H1 (cell line): ENCODE measurements around the gene PRSS12. TPM values are rescaled to one million over a fixed set of nuclear protein-coding genes. Genes with fewer than 3 reads are reported as not detected.

Experiments
- CTCF ChIA-PET: fragments of 300-600 bp; sonication (Branson Sonifier 250); formaldehyde crosslinking; loops from one replicate; lab custom pipeline; 2021; ENCODE audit not compliant: partially characterized antibody; lab: Charles Lee
- POLR2A ChIA-PET: fragments of 300-600 bp; sonication (Branson Sonifier 250); formaldehyde crosslinking; loops from one replicate; lab custom pipeline; 2021; ENCODE audit warnings: inconsistent platforms; ENCODE audit not compliant: partially characterized antibody; lab: Charles Lee
- DNase-seq, 2 experiments: peaks; one replicate each; pipeline versions ENCODE4 v3.0.0 to v3.0.0-alpha.2; 2010 to 2022; ENCODE audit warnings: low spot score in 2 of 2, low read depth in 1 of 2, mixed read lengths in 1 of 2
- FAIRE-seq: peaks from 2 replicates; lab custom pipeline; 2011; peaks lifted over from hg19 to GRCh38; lab: Jason Lieb, UNC
- H2AFZ ChIP-seq: 2 replicates; pipeline ENCODE4 v1.8.1; 2012; ENCODE audit warnings: low read length, inconsistent platforms
- H2AK5ac ChIP-seq: 2 replicates; pipeline ENCODE4 v1.6.1; 2013; ENCODE audit warnings: low read depth, low read length
- H2BK120ac ChIP-seq: replicated peaks from 2 replicates; pipeline ENCODE3; 2013; ENCODE audit warnings: low read depth, low read length, inconsistent platforms
- H2BK12ac ChIP-seq: 2 replicates; pipeline ENCODE4 v1.6.1; 2013; ENCODE audit warnings: low read depth, low read length
- H2BK15ac ChIP-seq: 2 replicates; pipeline ENCODE4 v1.6.1; 2013; ENCODE audit warnings: low read length
- H2BK20ac ChIP-seq: 2 replicates; pipeline ENCODE4 v1.6.1; 2013; ENCODE audit warnings: low read length
- H2BK5ac ChIP-seq: 2 replicates; pipeline ENCODE4 v1.6.1; 2013; ENCODE audit warnings: low read depth, low read length
- H3K14ac ChIP-seq: 2 replicates; pipeline ENCODE4 v1.6.1; 2013; ENCODE audit warnings: inconsistent platforms; ENCODE audit not compliant: insufficient read length
- H3K18ac ChIP-seq: 2 replicates; pipeline ENCODE4 v1.6.1; 2013; ENCODE audit warnings: low read length; ENCODE audit errors: extremely low read depth
- H3K23ac ChIP-seq: 2 replicates; pipeline ENCODE4 v1.6.1; 2013; ENCODE audit warnings: inconsistent platforms; ENCODE audit not compliant: insufficient read length
- H3K23me2 ChIP-seq: 2 replicates; pipeline ENCODE4 v1.6.1; 2013; ENCODE audit warnings: low read depth, low read length
- H3K27ac ChIP-seq: 2 replicates; pipeline ENCODE4 v1.6.1; 2011; ENCODE audit warnings: low read depth, low read length, inconsistent platforms
- H3K27me3 ChIP-seq, 4 experiments: replicated peaks in 1 of 4; 1 replicate in 1 of 4; 2 replicates in 3 of 4; pipeline versions ENCODE4 v1.6.1 to v1.8.1; 2011 to 2013; ENCODE audit warnings: low read length in 3 of 4, mild to moderate bottlenecking in 3 of 4, inconsistent platforms in 2 of 4, mixed read lengths in 2 of 4, moderate library complexity in 1 of 4; ENCODE audit not compliant: control insufficient read depth in 3 of 4, insufficient read depth in 3 of 4; ENCODE audit errors: extremely low read depth in 1 of 4
- H3K36me3 ChIP-seq, 4 experiments: 2 replicates each; pipeline versions ENCODE4 v1.6.1 to v1.8.1; 2011 to 2013; ENCODE audit warnings: mild to moderate bottlenecking in 4 of 4, low read length in 3 of 4, moderate library complexity in 2 of 4, control low read depth in 1 of 4, inconsistent platforms in 1 of 4; ENCODE audit not compliant: insufficient read depth in 4 of 4, control insufficient read depth in 2 of 4
- H3K4ac ChIP-seq: replicated peaks from 2 replicates; pipeline ENCODE3; 2013; ENCODE audit warnings: low read length, low read depth, mixed read lengths, inconsistent platforms; ENCODE audit not compliant: insufficient read length
- H3K4me1 ChIP-seq, 4 experiments: replicated peaks in 1 of 4; 1 replicate in 1 of 4; 2 replicates in 3 of 4; pipeline versions ENCODE4 v1.6.1 to v1.8.1; 2011 to 2013; ENCODE audit warnings: low read length in 3 of 4, inconsistent platforms in 2 of 4, mixed read lengths in 1 of 4; ENCODE audit not compliant: insufficient read depth in 4 of 4, control insufficient read depth in 3 of 4
- H3K4me2 ChIP-seq, 2 experiments: 2 replicates each; pipeline versions ENCODE4 v1.6.1 to v1.8.1; 2011 to 2013; ENCODE audit warnings: low read depth in 2 of 2, low read length in 2 of 2, control low read depth in 1 of 2, inconsistent platforms in 1 of 2, mild to moderate bottlenecking in 1 of 2; ENCODE audit not compliant: insufficient read depth in 1 of 2
- H3K4me3 ChIP-seq, 4 experiments: fragments of 200-600, 300-600 bp in 1 of 4; sonication (generic), shearing (Covaris generic), sonication (Bioruptor Twin) in 1 of 4; 2 replicates each; pipeline versions ENCODE4 v1.5.1 to v1.8.1; 2011 to 2016; ENCODE audit warnings: low read length in 4 of 4, low read depth in 3 of 4, control low read depth in 2 of 4, inconsistent platforms in 2 of 4, mild to moderate bottlenecking in 2 of 4, mixed read lengths in 1 of 4, moderate library complexity in 1 of 4; ENCODE audit not compliant: insufficient read depth in 2 of 4; ENCODE audit errors: extremely low read depth in 1 of 4
- H3K56ac ChIP-seq: replicated peaks from 2 replicates; pipeline ENCODE3; 2013; ENCODE audit warnings: low read depth, mild to moderate bottlenecking, mixed read lengths, low read length, inconsistent platforms; ENCODE audit not compliant: insufficient read length
- H3K79me1 ChIP-seq: 2 replicates; pipeline ENCODE4 v1.6.1; 2013; ENCODE audit warnings: low read depth, low read length, control low read depth
- H3K79me2 ChIP-seq, 2 experiments: 2 replicates each; pipeline versions ENCODE4 v1.6.1 to v1.8.1; 2012 to 2013; ENCODE audit warnings: low read length in 2 of 2, mild to moderate bottlenecking in 2 of 2, inconsistent platforms in 1 of 2; ENCODE audit not compliant: insufficient read depth in 2 of 2, control insufficient read depth in 1 of 2
- H3K9ac ChIP-seq, 4 experiments: replicated peaks in 1 of 4; 1 replicate in 1 of 4; 2 replicates in 3 of 4; pipeline versions ENCODE4 v1.6.1 to v1.8.1; 2011 to 2013; ENCODE audit warnings: low read depth in 3 of 4, low read length in 3 of 4, control low read depth in 2 of 4, mild to moderate bottlenecking in 2 of 4, moderate library complexity in 2 of 4, inconsistent platforms in 1 of 4; ENCODE audit errors: extremely low read depth in 1 of 4
- H3K9me3 ChIP-seq, 2 experiments: 2 replicates each; pipeline versions ENCODE4 v1.6.1 to v1.8.1; 2012 to 2013; ENCODE audit warnings: mild to moderate bottlenecking in 2 of 2, moderate library complexity in 2 of 2, control low read depth in 1 of 2, inconsistent platforms in 1 of 2, low read depth in 1 of 2, low read length in 1 of 2, mixed read lengths in 1 of 2; ENCODE audit not compliant: insufficient read depth in 2 of 2
- H4K20me1 ChIP-seq, 2 experiments: replicated peaks in 1 of 2; 2 replicates each; pipeline versions ENCODE3 to v1.8.1; 2011 to 2013; ENCODE audit warnings: inconsistent platforms in 2 of 2, low read length in 2 of 2, mild to moderate bottlenecking in 1 of 2; ENCODE audit not compliant: insufficient read depth in 2 of 2, control insufficient read depth in 1 of 2
- H4K5ac ChIP-seq: 2 replicates; pipeline ENCODE4 v1.6.1; 2013; ENCODE audit warnings: low read length, low read depth, mixed read lengths, inconsistent platforms; ENCODE audit not compliant: insufficient read length
- H4K8ac ChIP-seq: 2 replicates; pipeline ENCODE4 v1.8.0; 2013; ENCODE audit warnings: mild to moderate bottlenecking, moderate library complexity, low read length, inconsistent platforms; ENCODE audit not compliant: insufficient read depth; ENCODE audit errors: extremely low read depth
- H4K91ac ChIP-seq: replicated peaks from 2 replicates; pipeline ENCODE3; 2013; ENCODE audit warnings: low read length, mixed read lengths, inconsistent platforms; ENCODE audit not compliant: insufficient read length
- FOSL1 ChIP-seq: IDR thresholded peaks from 2 replicates; pipeline ENCODE4 v1.6.1; 2011; ENCODE audit warnings: mild to moderate bottlenecking, low read depth, low read length, moderate library complexity; ENCODE audit not compliant: insufficient read depth
- GTF2F1 ChIP-seq: IDR thresholded peaks from 2 replicates; pipeline ENCODE4 v1.6.1; 2012; ENCODE audit warnings: low read depth, low read length, improper control_type of control experiment, borderline replicate concordance
- KDM5A ChIP-seq: fragments of 200-600 bp; IDR thresholded peaks from 2 replicates; pipeline ENCODE4 v1.7.1; 2012; ENCODE audit warnings: mild to moderate bottlenecking, low read length, inconsistent platforms, mixed read lengths
- RBBP5 ChIP-seq: IDR thresholded peaks from 2 replicates; pipeline ENCODE4 v1.7.1; 2012; ENCODE audit warnings: low read depth, mild to moderate bottlenecking, inconsistent platforms, low read length, moderate library complexity, borderline replicate concordance
- WGBS, 2 experiments: shearing (Covaris generic) in 1 of 2; methylation state at CpG; one replicate each; pipeline versions ENCODE4 v1.1.6 to v1.1.7; 2013 to 2015; ENCODE audit warnings: low lambda C conversion rate in 2 of 2, mixed read lengths in 2 of 2, inconsistent platforms in 1 of 2, low coverage in 1 of 2, missing lambda C conversion rate in 1 of 2; ENCODE audit not compliant: insufficient replicate concordance in 2 of 2, insufficient coverage in 1 of 2, insufficient read length in 1 of 2; ENCODE audit errors: extremely low coverage in 1 of 2, missing lambda C conversion rate in 1 of 2; 5-methylcytosine and 5-hydroxymethylcytosine counted together
- polyA plus RNA-seq, 7 experiments: library from polyadenylated mRNA; depleted of rRNA in 3 of 7; stranded (reverse) in 5 of 7; unstranded in 2 of 7; fragments of >200 nt in 5 of 7; fragments of 200-250 nt in 2 of 7; gene quantifications; 1 replicate in 5 of 7; 2 replicates in 1 of 7; 4 replicates in 1 of 7; pipeline versions ENCODE4 v1.2.1 to v1.2.3, GENCODE V29; 2011 to 2013; ENCODE audit warnings: missing spikeins in 2 of 7, mixed read lengths in 2 of 7
- total RNA-seq: library from RNA; stranded (reverse); fragmentation: NEBNext Ultra II Directional; extraction: Animal tissue kit (Norgen Biotek cat#: 25700); gene quantifications from 2 replicates; pipeline ENCODE4 v1.2.1, GENCODE V29; 2021
- TF ChIP-seq, protein P1 (sequence below): IDR thresholded peaks from 2 replicates; pipeline ENCODE4 v1.6.1; 2011; ENCODE audit warnings: low read length, improper control_type of control experiment

PRSS12 gene
- total and polyA plus RNA-seq, 2 of the 8 experiments (the other 6 are each of a cell fraction or from before 2014, with no cell fraction given) = 2.6 to 9.3 TPM

GRCh38 chr4:118237531-118237930 is 115.3 kb downstream of the PRSS12 start:
- TF ChIP-seq, protein P1, sequence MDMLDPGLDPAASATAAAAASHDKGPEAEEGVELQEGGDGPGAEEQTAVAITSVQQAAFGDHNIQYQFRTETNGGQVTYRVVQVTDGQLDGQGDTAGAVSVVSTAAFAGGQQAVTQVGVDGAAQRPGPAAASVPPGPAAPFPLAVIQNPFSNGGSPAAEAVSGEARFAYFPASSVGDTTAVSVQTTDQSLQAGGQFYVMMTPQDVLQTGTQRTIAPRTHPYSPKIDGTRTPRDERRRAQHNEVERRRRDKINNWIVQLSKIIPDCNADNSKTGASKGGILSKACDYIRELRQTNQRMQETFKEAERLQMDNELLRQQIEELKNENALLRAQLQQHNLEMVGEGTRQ = no peak
- TF ChIP-seq FOSL1 (no peak), KDM5A (no peak), GTF2F1 (no peak), RBBP5 (no peak)
- no peaks in the 10 kb centered on the region for H3K23me2 ChIP-seq
- H4K91ac ChIP-seq = no peak overlapping the region
- H3K4me1 ChIP-seq = no peaks in the 10 kb centered on the region
- H2BK5ac ChIP-seq = no peak overlapping the region
- H2BK15ac ChIP-seq = no peak overlapping the region
- H2AFZ ChIP-seq = no peak overlapping the region
- no peak overlapping the region for H3K4me3 ChIP-seq
- no peak overlapping the region for H4K5ac ChIP-seq
- H3K9ac ChIP-seq = no peak overlapping the region
- CTCF ChIA-PET = interaction anchor here (0.6 to 1.0 kb wide), 3 partner anchors 13 to 1278 kb away, joined by 3 to 5 read pairs (median 4); no protein-coding TSS in a partner anchor
- no peak overlapping the region; the same call in 1 of the 2 replicates for H4K8ac ChIP-seq
- H3K27ac ChIP-seq = no peak overlapping the region
- H3K36me3 ChIP-seq = no peaks in the 10 kb centered on the region
- no peaks in the 10 kb centered on the region for H3K79me2 ChIP-seq
- no peaks in the 10 kb centered on the region for H3K79me1 ChIP-seq
- no peaks in the 10 kb centered on the region for H3K27me3 ChIP-seq
- 86% methylated on average over 2 of the region's 2 CpGs; no CpG with 5 or more reads in 1 of the 2 experiments for WGBS, 2 experiments
- no peak overlapping the region for H2BK20ac ChIP-seq
- no peaks in the 10 kb centered on the region for H4K20me1 ChIP-seq
- no peak overlapping the region for H3K23ac ChIP-seq
- H3K18ac ChIP-seq = no peak overlapping the region
- no peak overlapping the region for H2AK5ac ChIP-seq
- POLR2A ChIA-PET = interaction anchor here (0.6 kb wide), 1 partner anchor 19 kb away, joined by 4 read pairs; no protein-coding TSS in a partner anchor
- no peak overlapping the region for H3K4me2 ChIP-seq
- no peak for FAIRE-seq
- H2BK120ac ChIP-seq = no peak overlapping the region
- DNase-seq = no peak
- H3K9me3 ChIP-seq = no peaks in the 10 kb centered on the region
- H3K14ac ChIP-seq = no peak overlapping the region
- no peak overlapping the region for H3K4ac ChIP-seq
- no peak overlapping the region for H3K56ac ChIP-seq
- H2BK12ac ChIP-seq = no peak overlapping the region
